ENCODE data around the gene CACNA1C.

The CACNA1C gene

DNA sequence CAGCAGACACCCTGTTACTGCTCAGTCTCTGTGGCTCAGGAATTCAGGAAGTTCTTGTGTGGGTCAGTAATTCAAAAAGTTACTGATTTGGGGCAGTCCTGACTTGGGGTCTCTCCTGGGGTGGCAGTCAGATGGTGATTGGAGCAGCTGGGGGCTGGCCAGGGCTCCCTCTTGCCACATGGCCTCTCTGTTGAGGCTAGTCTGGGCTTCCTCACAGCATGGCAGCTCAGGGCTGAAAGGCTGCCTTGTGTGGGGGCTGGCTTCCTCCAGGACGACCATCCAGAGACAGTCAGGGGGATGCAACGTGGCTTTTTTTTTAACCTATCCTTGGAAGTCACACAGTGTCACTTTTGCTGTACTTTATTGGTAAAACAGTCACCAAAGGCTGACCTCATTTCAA is 61.3 kb downstream of the CACNA1C start:
- no peak for DNase-seq (ENCODE audit: low spot score)
- TF ChIP-seq, protein P1, sequence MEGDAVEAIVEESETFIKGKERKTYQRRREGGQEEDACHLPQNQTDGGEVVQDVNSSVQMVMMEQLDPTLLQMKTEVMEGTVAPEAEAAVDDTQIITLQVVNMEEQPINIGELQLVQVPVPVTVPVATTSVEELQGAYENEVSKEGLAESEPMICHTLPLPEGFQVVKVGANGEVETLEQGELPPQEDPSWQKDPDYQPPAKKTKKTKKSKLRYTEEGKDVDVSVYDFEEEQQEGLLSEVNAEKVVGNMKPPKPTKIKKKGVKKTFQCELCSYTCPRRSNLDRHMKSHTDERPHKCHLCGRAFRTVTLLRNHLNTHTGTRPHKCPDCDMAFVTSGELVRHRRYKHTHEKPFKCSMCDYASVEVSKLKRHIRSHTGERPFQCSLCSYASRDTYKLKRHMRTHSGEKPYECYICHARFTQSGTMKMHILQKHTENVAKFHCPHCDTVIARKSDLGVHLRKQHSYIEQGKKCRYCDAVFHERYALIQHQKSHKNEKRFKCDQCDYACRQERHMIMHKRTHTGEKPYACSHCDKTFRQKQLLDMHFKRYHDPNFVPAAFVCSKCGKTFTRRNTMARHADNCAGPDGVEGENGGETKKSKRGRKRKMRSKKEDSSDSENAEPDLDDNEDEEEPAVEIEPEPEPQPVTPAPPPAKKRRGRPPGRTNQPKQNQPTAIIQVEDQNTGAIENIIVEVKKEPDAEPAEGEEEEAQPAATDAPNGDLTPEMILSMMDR (IDR thresholded peaks at IDR 0.05; ENCODE audit: extremely low read depth, missing control alignments), result no peak

DNA sequence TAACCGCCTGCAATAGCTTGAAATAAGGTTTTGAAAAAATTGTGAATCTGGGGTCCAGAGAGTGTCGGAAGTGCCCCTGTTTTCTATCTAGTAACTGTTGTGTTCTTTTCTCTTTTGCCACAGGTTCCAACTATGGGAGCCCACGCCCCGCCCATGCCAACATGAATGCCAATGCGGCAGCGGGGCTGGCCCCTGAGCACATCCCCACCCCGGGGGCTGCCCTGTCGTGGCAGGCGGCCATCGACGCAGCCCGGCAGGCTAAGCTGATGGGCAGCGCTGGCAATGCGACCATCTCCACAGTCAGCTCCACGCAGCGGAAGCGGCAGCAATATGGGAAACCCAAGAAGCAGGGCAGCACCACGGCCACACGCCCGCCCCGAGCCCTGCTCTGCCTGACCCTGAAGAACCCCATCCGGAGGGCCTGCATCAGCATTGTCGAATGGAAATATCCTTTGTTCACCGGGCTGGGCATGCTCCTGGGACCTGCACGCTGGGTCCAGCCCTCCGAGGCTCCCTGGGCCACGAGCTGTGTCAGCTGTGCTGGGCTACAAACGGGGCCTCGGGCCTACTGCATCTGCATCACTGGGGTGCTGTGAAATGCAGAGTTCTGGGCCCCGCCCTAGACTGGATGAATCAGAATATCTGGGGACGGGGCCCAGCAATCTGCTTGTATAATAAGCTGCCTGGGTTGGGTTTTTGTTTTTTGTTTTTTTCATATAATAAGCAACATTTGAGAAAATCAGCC is 62.5 kb downstream of the CACNA1C start:
- no peak for DNase-seq (ENCODE audit: low spot score)
- TF ChIP-seq, protein P1 (IDR thresholded peaks at IDR 0.05; ENCODE audit: extremely low read depth, missing control alignments), result no peak

DNA sequence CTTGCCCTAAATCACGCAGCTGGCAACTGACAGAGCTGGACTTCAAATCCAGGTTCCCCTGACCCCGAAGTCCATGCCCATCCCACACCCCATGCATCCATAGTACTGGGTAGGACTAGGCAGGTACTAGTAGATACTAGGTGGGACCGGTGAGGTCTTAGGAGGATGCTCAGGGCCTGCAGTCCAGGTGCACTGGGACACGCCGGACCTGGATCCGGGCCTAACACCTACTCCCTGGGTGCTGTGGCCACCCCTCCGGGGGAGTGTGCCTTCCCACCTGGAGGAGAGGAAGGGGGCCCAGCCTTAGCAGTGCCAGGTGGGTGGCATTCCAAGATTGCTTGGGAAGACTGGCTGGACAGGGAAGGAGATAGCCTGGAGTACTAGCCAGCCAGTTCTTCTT is 64.8 kb downstream of the CACNA1C start:
- DNase-seq (ENCODE audit: low spot score), result no peak
- TF ChIP-seq, protein P1 (IDR thresholded peaks at IDR 0.05; ENCODE audit: extremely low read depth, missing control alignments), result no peak

DNA sequence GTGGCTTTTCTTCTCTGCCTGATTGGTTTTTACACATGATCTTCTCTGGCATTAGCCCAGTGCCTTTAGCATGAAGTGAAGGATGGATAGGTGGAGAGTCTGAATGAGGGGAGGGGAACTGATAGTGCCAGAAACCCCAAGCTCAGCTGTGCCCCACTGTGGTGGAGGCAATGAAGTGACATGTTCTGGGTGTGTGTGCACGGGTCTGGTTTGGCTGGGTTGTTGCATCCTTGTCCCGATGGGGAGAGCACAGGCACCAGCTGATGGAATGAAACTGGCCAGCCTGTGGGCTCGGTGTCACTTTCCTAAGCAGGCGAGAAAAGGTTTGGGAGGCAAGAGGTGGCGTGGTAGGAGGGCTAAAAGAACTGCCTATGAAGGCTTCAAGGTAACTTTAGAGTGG is 65.3 kb downstream of the CACNA1C start:
- TF ChIP-seq, protein P1 (IDR thresholded peaks at IDR 0.05; ENCODE audit: extremely low read depth, missing control alignments), result no peak

DNA sequence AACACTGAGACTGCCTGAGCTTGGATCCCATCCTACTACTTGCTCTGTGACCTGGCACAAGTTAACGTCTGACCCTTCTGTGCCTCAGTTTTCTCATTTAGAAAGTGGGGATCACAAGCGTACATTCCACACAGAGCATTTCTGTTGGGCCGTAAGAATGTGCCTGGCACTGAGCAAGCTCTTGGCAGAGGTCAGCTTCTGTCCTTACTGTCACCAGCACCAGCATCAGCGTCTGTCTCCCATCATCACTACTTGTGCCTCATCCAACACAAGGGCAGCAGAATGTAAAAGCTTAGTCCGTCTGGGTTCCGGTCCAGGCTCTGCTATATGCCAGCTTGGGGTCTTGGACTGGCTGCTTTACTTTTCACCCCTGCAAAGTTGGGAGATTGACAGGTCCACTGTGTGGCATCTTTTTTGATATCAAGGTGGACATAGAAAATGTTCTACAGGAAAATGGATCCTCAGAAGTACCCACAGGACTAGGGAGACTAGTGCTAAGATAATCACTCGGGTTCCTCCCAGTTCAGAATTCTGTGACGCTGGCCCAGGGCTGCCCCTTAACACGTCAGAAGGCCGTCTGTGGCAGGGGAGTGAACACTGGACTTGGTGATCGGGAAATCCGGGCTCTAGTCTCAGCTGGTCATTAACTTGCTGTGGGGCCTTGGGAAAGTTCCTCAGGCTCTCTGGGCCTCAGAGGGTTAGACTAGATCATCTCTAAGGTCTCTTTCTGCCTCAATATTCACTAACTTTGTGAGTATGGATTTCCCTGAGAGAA is 65.9 kb downstream of the CACNA1C start:
- TF ChIP-seq, protein P1 (IDR thresholded peaks at IDR 0.05; ENCODE audit: extremely low read depth, missing control alignments), result no peak

More for the DNA sequence above, 65.3 kb downstream of the CACNA1C start:
- no peak for DNase-seq (ENCODE audit: low spot score)

DNA sequence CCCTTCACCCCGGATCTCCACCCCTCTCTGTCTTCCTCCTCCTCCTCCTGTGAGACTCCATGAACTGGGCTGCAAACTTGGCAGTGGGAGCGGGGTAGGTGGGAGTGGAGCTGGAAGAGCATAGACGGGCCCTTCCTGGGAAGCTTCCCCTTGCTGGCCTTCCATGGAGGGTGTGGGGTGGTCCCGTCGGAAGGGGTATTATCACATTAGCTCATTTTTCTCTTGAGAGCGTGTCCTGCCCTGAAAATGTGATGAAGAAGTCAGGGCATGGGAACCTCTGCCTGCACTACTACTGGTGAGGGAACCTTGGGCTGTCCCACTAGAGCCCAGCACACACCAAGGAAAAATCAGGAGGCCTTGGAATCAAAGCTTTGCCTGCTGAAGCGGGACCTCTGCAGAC is 66.5 kb downstream of the CACNA1C start:
- TF ChIP-seq, protein P1 (IDR thresholded peaks at IDR 0.05; ENCODE audit: extremely low read depth, missing control alignments), result no peak
- no peak for DNase-seq (ENCODE audit: low spot score)

More for the DNA sequence above, 65.9 kb downstream of the CACNA1C start:
- DNase-seq (ENCODE audit: low spot score), result no peak

All from GM20000 (cell line).